ENCODE results near the gene PRKCH.

Gene PRKCH

DNA sequence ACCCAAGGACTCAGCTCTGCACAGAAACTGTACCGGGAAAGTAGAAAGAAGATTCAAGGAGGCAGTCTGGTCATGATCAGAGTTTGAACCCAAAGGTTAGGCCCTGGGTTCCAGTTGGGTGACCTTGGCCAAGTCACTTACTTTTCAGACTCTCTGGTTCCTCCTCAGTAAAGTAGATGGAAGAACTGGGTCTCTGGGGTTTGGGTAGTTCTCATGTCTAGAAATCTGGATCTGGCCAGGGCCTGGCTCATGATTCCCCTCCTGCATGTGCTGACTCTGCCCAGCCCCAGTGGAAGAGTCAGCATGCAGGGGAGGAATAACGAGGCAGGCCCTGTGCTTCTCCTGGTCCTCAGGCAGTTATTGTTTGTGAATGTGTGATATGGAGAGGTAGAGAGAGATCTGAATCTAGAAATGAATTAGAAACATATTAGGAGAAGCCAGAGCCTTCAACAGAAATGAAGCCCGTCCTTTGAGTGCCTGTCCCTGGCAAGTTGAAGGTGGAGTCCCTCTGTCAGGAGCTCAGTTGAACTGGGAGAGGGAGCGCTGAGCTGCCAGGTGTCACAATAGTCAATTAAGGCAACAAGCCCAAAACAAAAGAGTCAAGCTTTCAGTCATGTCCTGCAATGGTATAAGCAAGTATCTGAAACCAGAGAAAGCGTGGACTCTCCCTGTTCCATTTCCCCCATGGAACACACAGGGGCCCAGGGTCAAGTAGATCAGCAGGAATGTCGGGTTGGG is 242.7 kb downstream of the PRKCH start:
- no peak for DNase-seq (ENCODE audit: low read depth in 2 of 2)

DNA sequence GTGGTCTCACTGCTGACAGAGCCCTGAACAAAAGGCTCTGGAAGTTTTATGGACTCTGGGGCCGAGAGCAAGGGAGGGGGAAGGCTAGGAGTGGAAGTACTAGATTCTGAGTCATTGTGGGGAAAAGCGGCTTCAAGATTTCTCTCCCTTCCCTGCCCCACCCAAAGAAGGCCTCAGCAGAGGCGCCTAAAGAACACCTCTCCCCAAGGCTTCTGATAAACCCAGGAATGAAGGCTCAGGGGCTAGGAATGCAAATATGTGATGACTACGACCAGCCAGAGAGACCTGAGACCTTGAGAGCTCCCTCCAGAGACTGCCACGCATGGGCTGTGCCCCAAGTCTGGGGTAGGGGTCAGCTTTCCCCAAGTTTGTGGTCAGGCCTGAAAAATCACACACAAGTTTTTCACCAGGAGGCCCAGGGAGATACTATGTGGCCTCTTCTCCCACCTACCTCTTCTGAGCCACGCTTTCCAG is 243.3 kb downstream of the PRKCH start:
- DNase-seq (ENCODE audit: low read depth in 2 of 2) = peak; percentile 96 to 98

DNA sequence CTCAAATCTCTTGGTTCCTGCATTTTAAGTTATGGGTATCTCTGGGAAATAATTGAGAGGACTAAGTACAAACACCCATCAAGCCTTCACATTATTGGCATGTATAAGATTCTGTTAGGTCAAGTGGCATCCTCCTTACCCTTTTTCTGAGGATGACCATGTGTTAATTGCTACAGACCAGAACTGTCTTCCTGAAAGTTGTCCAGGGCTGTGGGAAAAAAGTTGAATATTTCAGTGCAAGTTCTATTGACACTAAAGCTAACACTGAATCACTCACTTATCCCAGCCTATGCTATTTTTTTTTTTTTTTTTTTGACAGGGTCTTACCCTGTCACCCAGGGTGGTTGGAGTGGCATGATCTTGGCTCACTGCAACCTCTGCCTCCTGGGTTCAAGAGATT is 243.8 kb downstream of the PRKCH start:
- DNase-seq (ENCODE audit: low read depth in 2 of 2) = no peak

DNA sequence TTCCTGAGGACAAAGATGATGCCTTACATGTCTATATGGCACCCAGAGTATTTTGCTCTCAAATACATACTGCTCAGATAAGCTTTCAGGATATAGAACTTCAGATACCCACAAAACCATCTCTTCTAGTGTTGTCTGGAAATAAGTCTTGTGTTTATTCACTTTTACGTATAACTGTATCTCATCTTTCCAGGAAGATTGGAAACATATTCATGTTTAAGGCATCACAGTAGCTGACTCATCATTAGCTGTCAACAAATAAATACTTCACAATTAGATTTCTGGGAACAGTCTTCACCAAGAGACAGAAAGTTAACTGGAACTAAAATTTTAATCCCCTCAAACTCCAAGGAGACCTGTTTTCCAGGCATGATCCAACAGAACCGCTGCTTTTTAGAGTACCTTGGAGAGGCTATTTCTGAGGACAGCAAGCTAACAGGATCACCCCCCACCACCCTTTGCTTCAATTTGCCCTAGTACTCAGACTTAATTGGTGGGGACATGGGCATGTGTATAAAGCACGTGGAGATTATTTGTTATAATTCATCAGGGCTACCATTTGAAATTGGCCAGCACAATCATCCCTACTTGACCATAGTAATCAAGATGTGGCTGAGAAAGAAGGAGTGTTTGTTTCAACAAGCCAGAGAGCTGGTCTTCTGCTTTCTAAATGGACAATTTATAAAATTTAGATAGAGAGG is 244.6 kb downstream of the PRKCH start:
- peak; percentile 88 to 91 for DNase-seq (ENCODE audit: low read depth in 2 of 2)

DNA sequence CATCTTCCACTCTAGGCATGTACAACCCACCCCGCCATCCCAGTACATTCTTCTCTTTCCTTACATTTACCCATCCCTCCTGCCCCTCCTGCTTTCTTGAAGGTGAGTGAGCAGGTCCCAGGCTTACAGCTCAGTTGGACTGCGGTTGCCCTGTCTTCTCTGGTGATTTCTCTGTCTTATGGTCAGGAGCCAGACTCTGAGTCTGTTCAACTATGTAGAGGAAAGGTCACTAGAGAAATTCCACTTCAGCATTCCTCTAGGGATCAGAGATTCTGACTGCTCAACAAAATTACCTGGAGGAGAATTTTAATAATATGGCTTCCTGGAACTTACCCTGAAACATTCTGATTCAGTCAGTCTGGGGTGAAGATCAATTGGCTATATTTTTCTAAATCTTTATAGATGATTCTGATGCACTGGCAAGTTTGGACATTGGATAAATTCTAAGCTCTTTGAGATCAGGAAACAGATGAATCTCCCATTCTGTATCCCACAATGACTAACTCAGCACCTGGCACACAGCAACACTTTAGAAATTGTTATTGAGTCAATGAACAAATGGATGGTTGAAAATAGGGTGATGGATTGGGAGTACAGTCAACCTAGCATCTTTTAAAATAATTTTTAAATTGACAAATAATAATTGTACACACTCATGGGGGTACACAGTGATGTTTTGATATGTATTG is 245.3 kb downstream of the PRKCH start:
- DNase-seq (ENCODE audit: low read depth in 2 of 2) = no peak

DNA sequence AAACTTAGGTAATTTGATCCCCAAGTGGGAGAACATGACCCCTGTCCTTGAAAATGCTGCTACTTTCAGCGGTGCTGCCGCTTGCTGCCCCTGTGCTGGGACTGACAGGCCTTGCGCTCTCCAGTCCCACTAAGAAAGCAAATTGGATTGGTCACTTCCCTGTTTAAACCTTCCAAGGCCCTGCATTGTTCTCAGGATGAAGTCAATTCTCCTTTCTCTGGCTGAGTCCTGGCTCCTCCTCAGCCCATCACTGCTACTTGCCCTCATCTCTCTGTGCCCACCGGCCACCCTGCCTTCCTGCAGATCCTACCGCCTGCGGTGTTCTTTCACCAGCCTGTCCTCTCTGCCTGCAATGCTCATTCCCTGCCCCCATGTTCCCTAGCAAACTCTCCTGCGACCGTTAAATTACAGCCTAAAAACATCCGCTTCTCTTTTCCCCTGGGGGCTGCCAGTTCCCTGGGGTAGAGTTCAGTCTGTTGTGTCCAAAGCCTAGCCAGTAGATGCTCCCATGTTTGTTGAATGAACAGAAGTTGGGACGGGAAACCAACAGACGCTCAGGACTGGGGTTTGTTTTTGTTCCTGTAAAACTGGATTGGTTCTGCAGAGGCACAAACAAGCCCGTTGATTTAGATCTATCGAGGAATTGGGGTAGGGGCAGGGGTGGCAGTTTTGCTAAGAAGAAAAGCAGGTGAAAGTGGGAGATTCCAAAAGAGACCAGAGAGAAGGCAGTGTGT is 246.6 kb downstream of the PRKCH start:
- DNase-seq (ENCODE audit: low read depth in 2 of 2) = no peak

DNA sequence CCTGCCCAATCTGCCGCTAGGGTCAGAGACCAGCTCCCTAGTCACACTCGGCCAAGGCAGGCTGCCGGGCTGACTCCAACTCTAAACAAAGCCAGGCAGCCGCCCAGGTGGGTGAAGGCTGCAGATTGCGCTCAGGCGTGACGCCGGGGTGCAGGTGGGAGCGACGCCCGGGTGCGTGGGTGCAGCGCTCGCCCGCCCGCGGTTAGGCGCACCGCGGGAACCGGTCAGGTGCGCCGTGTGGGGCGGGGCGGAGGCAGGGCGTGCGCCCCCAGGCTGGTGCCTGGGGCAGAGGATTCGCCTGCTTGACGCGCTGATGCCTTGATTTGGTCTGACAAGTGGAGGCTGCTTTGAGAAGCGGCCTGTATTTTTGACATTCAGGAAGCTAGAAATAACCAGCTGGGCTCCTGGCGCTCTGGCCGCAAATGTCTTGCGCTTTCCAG is 247.2 kb downstream of the PRKCH start:
- no peak for DNase-seq (ENCODE audit: low read depth in 2 of 2)

DNA sequence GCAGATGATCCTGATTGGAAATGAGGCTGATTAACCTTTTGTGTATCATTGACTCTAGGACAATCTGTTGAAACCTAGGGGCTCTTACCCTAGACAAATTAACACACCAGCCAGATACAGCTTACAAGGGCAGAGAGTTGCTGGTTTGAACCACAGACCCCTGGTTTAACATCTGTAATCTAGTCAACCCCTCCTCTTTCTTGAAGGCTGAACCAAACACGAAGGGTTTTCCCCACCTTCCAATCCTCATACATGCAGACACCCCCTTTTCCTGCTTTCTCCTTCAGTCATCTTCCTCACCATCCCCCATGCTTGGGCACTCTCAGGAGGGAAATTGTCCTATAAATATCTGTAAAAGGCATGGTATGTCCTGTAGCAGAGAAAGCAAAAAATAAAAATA is 247.9 kb downstream of the PRKCH start:
- no peak for DNase-seq (ENCODE audit: low read depth in 2 of 2)

DNA sequence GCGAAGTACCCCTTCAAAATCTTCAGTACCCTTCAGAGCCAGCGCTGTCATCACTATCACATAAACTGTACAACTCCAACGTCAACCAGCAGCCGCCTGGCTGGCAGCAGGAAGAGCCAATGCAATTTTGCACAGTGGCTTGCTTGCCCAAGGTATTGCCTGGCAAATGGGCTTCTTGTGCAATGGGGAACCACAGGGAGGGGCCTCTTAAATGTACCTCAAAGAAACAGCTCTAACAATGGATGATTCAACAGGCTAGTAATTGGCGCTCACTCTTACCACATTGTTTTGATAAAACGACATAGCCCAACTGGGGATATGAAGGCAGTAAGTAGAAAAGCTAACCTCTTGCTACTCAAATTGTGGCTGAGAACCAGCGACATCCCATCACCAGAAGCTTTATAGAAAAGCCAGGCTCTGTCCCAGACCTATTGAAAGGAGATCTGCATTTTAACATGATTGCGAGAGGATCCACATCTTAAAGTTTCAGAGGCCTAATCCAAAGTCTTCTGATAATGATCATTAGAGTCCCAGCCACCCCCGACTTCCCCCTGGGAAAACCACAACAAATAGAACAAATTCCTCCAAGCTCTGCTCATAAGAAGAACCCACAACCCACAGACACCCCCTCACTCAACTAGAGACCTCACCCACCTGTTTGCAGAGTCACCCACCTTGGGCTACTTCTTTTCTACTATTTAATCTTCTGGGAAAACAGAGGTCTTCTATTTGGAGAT is 248.6 kb downstream of the PRKCH start:
- DNase-seq (ENCODE audit: low read depth in 2 of 2) = no peak

DNA sequence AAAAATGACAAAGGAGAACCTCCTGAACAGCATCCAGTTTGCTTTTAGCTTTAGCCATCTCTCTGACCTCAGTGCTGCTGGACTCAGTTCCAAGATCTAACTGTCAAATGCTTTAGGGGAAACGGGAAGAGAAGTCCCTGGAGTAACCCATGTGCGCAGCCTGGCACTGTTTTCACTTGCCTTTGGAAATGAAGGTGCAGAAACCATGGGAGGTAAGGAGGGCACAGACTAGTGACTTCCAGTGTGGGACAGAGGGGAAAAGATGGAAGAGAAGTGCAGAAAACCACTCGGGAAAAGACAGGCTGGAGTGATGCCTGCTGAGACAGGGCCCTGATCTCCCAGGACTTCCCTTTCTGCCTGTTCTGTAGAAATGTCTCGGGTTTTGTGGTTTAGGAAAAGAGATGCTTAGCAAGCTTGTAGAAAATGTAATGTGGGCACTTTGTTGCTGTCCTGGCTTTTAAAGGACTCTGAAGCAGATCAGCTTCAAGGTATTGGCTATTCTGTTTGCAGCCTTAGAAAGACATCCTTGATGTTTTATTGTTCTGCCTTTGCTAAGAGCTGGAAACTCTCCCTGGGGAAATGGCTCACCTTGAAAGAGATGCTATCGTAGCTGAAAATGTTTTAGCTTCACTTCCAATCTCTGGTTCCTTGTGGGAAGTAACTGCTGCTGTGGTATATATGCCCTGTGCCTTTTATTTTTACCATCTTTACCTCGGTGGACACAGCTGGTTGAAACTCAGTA is 249.3 kb downstream of the PRKCH start:
- no peak for DNase-seq (ENCODE audit: low read depth in 2 of 2)

DNA sequence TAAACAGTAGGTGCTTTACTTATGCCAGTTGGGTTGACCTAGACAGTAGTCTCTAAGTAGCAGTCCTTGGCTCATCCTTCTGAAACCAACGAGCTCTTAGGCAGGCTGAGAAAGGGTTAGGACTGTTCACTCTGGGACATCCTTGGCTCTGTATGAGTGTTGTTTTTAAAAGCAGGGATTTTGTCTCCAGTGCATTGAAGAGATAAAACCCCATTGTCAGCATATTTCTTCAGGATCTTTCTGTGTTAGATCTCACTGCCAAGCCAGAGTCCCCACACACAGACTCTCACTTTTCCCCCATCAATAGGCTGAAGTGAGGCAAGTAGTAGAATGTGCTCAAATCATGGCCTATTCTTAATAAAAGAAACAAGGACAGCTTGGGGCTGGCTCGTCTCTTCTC is 250.5 kb downstream of the PRKCH start:
- DNase-seq (ENCODE audit: low read depth in 2 of 2) = no peak

DNA sequence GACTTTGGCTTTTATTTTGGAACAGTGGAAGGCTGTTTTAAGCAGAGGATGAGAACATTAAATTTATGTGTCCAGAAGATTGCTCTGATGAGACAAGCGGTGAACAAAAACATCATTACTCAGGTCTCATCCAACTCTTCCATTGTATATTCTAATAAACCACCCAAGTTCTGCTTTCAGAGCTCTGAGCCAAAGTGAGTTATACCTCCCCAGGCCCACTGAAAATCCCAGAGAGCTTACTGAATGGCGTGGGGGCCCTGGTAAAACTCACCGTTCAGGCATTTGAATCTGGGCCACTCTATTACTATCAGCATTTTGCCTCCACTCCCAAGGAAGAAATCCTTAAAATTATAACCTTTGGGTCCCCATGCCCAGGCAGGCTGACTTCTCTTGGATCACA is 251.9 kb downstream of the PRKCH start:
- DNase-seq (ENCODE audit: low read depth in 2 of 2) = no peak

DNA sequence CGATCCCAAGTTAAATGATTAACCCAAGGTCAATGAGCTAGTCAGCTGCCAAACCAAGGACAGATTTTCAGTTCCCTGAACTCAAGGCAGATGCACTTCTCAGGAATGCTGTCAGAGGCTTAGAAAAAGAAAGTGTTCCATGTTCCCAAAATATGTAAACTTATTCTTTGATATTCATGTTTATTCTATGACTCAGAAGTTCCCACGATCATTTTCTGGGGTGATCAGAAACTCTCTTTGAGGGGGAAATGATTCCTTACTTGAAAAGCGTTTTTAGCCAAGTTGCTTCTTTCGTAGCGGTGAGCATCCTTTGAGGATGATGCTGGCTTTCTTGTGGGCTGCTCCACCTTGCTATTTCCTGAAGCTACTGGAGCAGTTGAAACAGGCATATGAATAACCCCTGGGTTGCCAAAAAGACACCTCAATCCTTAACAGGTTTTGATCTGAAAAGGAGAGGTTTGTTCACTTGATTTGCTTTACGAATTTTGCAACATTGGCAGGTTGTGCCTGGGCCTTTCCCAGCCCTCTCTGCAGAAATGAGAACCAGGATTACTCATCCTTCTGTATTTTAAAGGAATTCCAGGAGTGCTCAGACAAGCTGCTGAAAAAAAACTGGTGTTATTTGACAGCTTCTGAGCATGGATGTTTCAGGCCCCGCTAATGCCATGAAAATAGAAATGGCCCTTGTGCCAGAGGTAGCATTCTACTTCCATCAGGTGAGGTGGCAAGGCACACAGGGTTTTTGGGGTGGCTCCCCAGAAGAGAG is 252.6 kb downstream of the PRKCH start:
- no peak for DNase-seq (ENCODE audit: low read depth in 2 of 2)

DNA sequence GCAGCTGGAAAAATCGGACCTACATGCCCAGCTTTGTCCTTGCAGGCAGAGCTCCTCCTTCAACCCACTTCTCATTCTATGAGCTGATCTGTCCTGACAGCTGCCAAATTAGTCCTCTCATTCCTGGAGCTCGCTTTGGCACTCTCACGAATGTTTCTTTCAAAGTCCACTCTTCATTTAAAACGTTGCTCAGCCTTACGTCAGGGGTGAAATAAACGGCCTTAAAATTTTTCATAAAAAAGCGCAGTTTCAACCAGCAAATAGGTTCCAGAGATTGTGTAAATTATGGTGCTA is 253.1 kb downstream of the PRKCH start:
- DNase-seq (ENCODE audit: low read depth in 2 of 2) = no peak

DNA sequence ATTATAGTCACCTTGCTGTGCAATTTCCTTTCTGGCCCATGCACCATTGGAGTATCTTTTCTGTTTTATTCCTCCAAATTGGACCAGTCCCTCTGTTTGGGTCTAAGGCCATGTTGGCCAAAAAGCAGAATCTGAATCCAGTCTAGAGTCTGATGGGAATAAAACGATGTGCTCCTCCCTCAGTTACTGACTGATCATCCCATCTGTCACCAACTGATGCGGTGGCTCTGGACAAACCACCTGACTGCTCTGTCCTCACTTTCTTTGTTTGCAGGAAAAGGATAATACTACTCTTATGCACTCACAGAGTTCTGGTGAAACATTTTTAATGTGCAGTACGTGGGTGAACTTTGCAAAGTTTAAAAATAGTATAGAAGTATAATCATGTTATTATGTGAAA is 253.7 kb downstream of the PRKCH start:
- no peak for DNase-seq (ENCODE audit: low read depth in 2 of 2)

DNA sequence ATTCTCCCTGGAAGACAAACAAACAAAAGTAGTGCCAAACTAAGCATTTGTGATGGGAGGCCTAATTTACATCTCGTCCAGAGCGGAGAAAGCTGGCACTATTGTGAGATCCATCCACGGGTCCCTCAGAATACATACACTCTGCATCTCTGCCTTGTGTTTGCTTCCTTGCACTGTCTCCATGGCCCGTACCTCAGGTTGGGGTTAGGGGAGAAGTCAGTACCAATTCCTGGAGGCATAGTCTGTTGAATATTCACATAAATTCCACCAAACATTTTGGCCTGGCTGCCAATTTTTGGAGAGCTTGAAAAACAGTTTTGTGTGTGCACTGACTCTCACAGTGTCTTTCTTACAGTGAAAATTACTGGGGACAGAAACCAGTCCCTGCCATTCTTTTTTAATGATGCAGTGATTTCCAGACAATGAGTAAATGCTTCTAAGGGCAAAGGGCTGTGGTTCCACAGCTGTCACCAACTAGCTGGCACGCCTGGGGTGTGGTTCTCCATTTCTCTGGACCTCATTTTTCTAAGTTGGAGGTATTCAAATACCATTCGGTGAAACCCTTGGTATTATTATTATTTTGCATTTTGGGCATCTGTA is 254.3 kb downstream of the PRKCH start:
- DNase-seq (ENCODE audit: low read depth in 2 of 2) = no peak

DNA sequence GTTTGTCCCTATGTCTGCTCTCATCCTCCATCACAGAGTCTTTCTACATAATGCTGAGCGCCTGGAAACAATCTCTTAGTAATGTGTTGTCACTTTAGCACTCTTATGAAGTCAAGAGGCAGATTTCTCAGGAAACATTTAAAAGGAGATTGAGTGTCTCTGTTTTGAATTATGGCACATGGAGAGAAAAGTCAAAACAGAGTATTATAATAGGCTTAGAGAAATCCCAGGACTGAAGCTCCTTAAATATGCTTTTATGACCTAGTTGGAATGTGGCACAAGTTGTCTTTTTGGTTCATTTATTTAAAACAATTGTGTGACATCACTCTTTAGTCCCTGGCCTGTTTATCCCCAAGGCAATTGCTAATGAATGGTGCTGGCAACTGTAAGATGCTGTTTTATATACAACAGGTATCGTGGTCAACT is 256.1 kb downstream of the PRKCH start:
- no peak for DNase-seq (ENCODE audit: low read depth in 2 of 2)

DNA sequence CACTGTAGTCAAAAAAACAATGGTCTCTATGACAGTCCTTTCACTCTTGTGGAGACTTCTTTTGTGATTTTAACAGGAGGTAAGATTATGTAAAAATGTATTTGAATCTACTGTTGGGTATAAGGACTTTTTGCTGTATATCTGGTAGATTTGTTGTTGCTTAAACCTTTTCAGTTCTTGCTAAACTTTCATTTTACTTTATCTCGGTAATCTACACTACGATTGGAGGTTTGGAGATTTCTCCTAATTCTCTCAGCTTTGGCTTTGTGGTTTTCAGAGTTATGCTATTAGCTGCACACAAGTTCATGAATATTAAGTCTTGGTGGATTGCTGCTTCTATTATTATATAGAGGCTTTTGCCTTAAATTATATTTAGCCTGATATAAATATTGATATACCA is 257.4 kb downstream of the PRKCH start:
- DNase-seq (ENCODE audit: low read depth in 2 of 2) = no peak

DNA sequence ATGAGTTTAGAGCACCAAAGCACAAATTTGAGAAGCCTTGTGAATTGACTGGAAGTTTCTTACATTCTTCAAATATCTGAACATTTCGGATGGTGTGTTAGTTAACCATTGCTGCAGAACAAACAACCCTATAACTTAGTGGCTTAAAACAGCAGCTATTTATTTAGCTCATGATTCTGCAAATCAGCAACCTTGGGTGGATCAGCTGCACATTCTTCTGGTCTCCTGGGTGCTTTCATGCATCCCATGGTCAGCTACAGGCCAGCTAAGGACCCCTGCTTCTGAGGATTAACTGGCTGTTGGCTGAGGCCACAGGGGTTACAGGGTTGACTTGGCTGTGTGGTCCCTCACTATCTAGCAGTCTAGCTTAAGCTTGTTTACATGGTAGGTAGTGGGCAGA is 260.0 kb downstream of the PRKCH start:
- no peak for DNase-seq (ENCODE audit: low read depth in 2 of 2)

Measured in fibroblast of skin of left quadriceps (primary cell).